Gastroesophageal sphincter (tissue), 4 donors: ENCODE data around the gene GZMB. TPM values are rescaled to one million over a fixed set of nuclear protein-coding genes. Genes with fewer than 3 reads are reported as not detected.

Experiments used
- ATAC-seq: fragments of 150-250 bp; one replicate; pipeline ENCODE4 v1.9.1; 2016; ENCODE audit warnings: mild to moderate bottlenecking, moderate library complexity
- H3K27ac ChIP-seq, 4 donors: fragments of 200-600 bp; sonication (generic) in 3 of 4; 1 replicate in 3 of 4; 2 replicates in 1 of 4; pipeline ENCODE4 v1.5.1; 2016 to 2019
- H3K27me3 ChIP-seq: fragments of 200-600 bp; sonication (generic); one replicate; pipeline ENCODE4 v1.5.1; 2019
- H3K36me3 ChIP-seq, 2 donors: fragments of 200-600 bp; sonication (generic); one replicate each; pipeline ENCODE4 v1.5.1; 2019; ENCODE audit warnings: control low read depth in 1 of 2
- H3K4me1 ChIP-seq, 3 donors: fragments of 200-600 bp; sonication (generic); 1 replicate in 2 of 3; 2 replicates in 1 of 3; pipeline ENCODE4 v1.5.1; 2016 to 2019; ENCODE audit warnings: control low read depth in 2 of 3
- H3K4me3 ChIP-seq, 2 donors: fragments of 200-600 bp; sonication (generic); one replicate each; pipeline ENCODE4 v1.5.1; 2019; ENCODE audit warnings: mild to moderate bottlenecking in 1 of 2, moderate library complexity in 1 of 2
- H3K9me3 ChIP-seq, 3 donors: fragments of 200-600 bp; sonication (generic); one replicate each; pipeline ENCODE4 v1.5.1; 2017 to 2019; ENCODE audit warnings: control low read depth in 2 of 3
- CTCF ChIP-seq, 4 experiments: fragments of 200-600 bp in 2 of 4; fragments of 450-650 bp in 2 of 4; sonication (generic) in 1 of 4; IDR thresholded peaks; one replicate each; pipeline ENCODE4 v1.5.1; 2017 to 2019; ENCODE audit warnings: antibody characterized with exemption in 4 of 4, mild to moderate bottlenecking in 2 of 4, moderate library complexity in 2 of 4
- EP300 ChIP-seq: sonication (generic); formaldehyde crosslinking; IDR thresholded peaks from one replicate; pipeline ENCODE4 v1.6.1; 2017; ENCODE audit warnings: antibody characterized with exemption, mild to moderate bottlenecking
- POLR2A ChIP-seq, 2 donors: fragments of 450-650 bp; IDR thresholded peaks; one replicate each; pipeline ENCODE4 v1.6.1; 2017; ENCODE audit warnings: antibody characterized with exemption in 2 of 2, mild to moderate bottlenecking in 2 of 2, moderate library complexity in 1 of 2
- POLR2AphosphoS5 ChIP-seq: sonication (generic); formaldehyde crosslinking; IDR thresholded peaks from one replicate; pipeline ENCODE4 v1.6.1; 2017; ENCODE audit warnings: antibody characterized with exemption
- WGBS, 2 donors: methylation state at CpG; one replicate each; pipeline ENCODE4 v1.1.5; 2018; ENCODE audit warnings: low coverage in 1 of 2; 5-methylcytosine and 5-hydroxymethylcytosine counted together
- total RNA-seq, 4 donors: library from RNA; depleted of rRNA; stranded (reverse); fragments of >200 nt; gene quantifications; one replicate each; pipeline ENCODE4 v1.1.0, GENCODE V29; 2016

The GZMB gene
- total RNA-seq, result 1 to 10 TPM in 2 of 4 donors, not detected in 2; 2.0 to 2.9 TPM

GRCh38 chr14:24634158-24634557 is at the start of gene GZMB:
Gene GZMB (minus strand): TSS chr14:24634190. CDS start chr14:24634160, 30 bp downstream.
- Histone ChIP-seq H3K27ac (no peak within 1 kb of the TSS), H3K27me3 (no peaks in the 10 kb centered on the region), H3K9me3 (no peaks in the 10 kb centered on the region), H3K4me1 (no peaks in the 10 kb centered on the region), H3K4me3 (no peak within 1 kb of the TSS), H3K36me3 (no peaks in the 10 kb centered on the region)
- TF ChIP-seq POLR2A (IDR thresholded peaks at IDR 0.05) (no peak), CTCF (IDR thresholded peaks at IDR 0.05) (no peak), POLR2AphosphoS5 (no peak), EP300 (no peak)
- ATAC-seq, result no peak
- 50% methylated on average over 1 of the region's 2 CpGs; no CpG with 5 or more reads in 1 of the 2 donors for WGBS, 2 donors

GRCh38 chr14:24681056-24681455 is 47.1 kb upstream of the GZMB start:
- TF ChIP-seq CTCF (IDR thresholded peaks at IDR 0.05), result no peak
- no peak for TF ChIP-seq POLR2AphosphoS5
- no peak for TF ChIP-seq POLR2A (IDR thresholded peaks at IDR 0.05)
- TF ChIP-seq EP300, result no peak
- 46% methylated on average over 1 of the region's 1 CpG; no CpG with 5 or more reads in 1 of the 2 donors for WGBS, 2 donors
- no peak for ATAC-seq
- Histone ChIP-seq H3K4me1 (peaks cover 0 to 39% (median 6%) of the 10 kb centered on the region in 3 donors), H3K9me3 (no peaks in the 10 kb centered on the region), H3K27me3 (no peaks in the 10 kb centered on the region), H3K36me3 (no peaks in the 10 kb centered on the region), H3K27ac (no peak overlapping the region), H3K4me3 (no peak overlapping the region)

GRCh38 chr14:24680516-24680915 is 46.5 kb upstream of the GZMB start:
- ATAC-seq, result no peak
- 50 to 80% methylated on average over 1 of the region's 4 CpGs for WGBS, 2 donors
- H3K4me1 ChIP-seq, result peaks cover 0 to 39% (median 6%) of the 10 kb centered on the region in 3 donors
- no peaks in the 10 kb centered on the region for H3K36me3 ChIP-seq
- H3K4me3 ChIP-seq, result no peak overlapping the region
- TF ChIP-seq POLR2A (IDR thresholded peaks at IDR 0.05) (no peak), CTCF (IDR thresholded peaks at IDR 0.05) (no peak), EP300 (no peak), POLR2AphosphoS5 (no peak)
- H3K27ac ChIP-seq, result no peak overlapping the region
- no peaks in the 10 kb centered on the region for H3K9me3 ChIP-seq
- no peaks in the 10 kb centered on the region for H3K27me3 ChIP-seq

GRCh38 chr14:24679248-24679961 is 45.4 kb upstream of the GZMB start:
- Histone ChIP-seq H3K9me3 (no peaks in the 10 kb centered on the region), H3K27me3 (peaks cover under 1% of the 10 kb centered on the region), H3K4me3 (no peak overlapping the region), H3K36me3 (no peaks in the 10 kb centered on the region), H3K4me1 (peaks cover 0 to 39% (median 6%) of the 10 kb centered on the region in 3 donors), H3K27ac (no peak overlapping the region)
- 46 to 52% methylated on average over 11 to 12 of the region's 12 CpGs for WGBS, 2 donors
- TF ChIP-seq POLR2A (IDR thresholded peaks at IDR 0.05), result no peak
- no peak for TF ChIP-seq POLR2AphosphoS5
- no peak for TF ChIP-seq CTCF (IDR thresholded peaks at IDR 0.05)
- no peak for TF ChIP-seq EP300
- no peak for ATAC-seq

- Histone ChIP-seq H3K27me3 (peaks cover 6% of the 10 kb centered on the region), H3K27ac (no peak overlapping the region), H3K9me3 (no peaks in the 10 kb centered on the region), H3K36me3 (no peaks in the 10 kb centered on the region), H3K4me3 (peak overlapping the region; percentile 22 to 34), H3K4me1 (peaks cover 0 to 39% (median 6%) of the 10 kb centered on the region in 3 donors)
- ATAC-seq, result peak; percentile 83
- TF ChIP-seq POLR2A (IDR thresholded peaks at IDR 0.05), result no peak
- no peak for TF ChIP-seq POLR2AphosphoS5
- peak; percentile 78 to 87 (median 80) for TF ChIP-seq CTCF (IDR thresholded peaks at IDR 0.05)
- no peak for TF ChIP-seq EP300
- 12 to 27% methylated on average over 3 to 6 of the region's 11 CpGs for WGBS, 2 donors
Measured at GRCh38 chr14:24678801-24679247, 44.8 kb upstream of the GZMB start.
